MCF 10A (cell line): ENCODE results near the gene C15orf40. TPM values are rescaled to one million over a fixed set of nuclear protein-coding genes. Genes with fewer than 3 reads are reported as not detected.
A peak's percentile ranks its signal among the peaks of the same experiment; 100 is the strongest.

ENCODE experiments used
- BruUV-seq: library from RNA; stranded (reverse); fragments of 400-500 nt; replicated peaks from 2 replicates; lab custom pipeline; 2021; lab: Mats Ljungman, UMichigan
- CTCF ChIA-PET: fragments of 300-600 bp; sonication (Branson Sonifier 250); formaldehyde crosslinking; extraction: SDS; loops from one replicate; lab custom pipeline; 2021; ENCODE audit warnings: antibody characterized with exemption, inconsistent platforms; lab: Yijun Ruan, JAX
- POLR2A ChIA-PET: fragments of 300-600, 350-650 bp; sonication (Branson Sonifier 250); formaldehyde crosslinking; extraction: SDS; loops from one replicate; lab custom pipeline; 2020; ENCODE audit warnings: antibody characterized with exemption, inconsistent platforms; lab: Yijun Ruan, JAX
- DNase-seq: peaks from one replicate; pipeline ENCODE4 v3.0.0-alpha.2; 2018; ENCODE audit not compliant: unreplicated experiment
- H3K27ac Mint-ChIP-seq: one replicate; pipeline ENCODE4 v1.8.0; 2022; ENCODE audit warnings: mild to moderate bottlenecking, low read depth, mixed read lengths; ENCODE audit not compliant: unreplicated experiment
- H3K27me3 Mint-ChIP-seq: one replicate; pipeline ENCODE4 v1.8.0; 2022; ENCODE audit warnings: mixed read lengths; ENCODE audit not compliant: insufficient read depth, unreplicated experiment
- H3K36me3 Mint-ChIP-seq: one replicate; pipeline ENCODE4 v1.8.0; 2022; ENCODE audit warnings: mild to moderate bottlenecking, moderate library complexity, mixed read lengths; ENCODE audit not compliant: insufficient read depth, unreplicated experiment
- H3K4me1 Mint-ChIP-seq: one replicate; pipeline ENCODE4 v1.8.0; 2022; ENCODE audit warnings: mixed read lengths; ENCODE audit not compliant: insufficient read depth, unreplicated experiment
- H3K4me3 Mint-ChIP-seq: one replicate; pipeline ENCODE4 v1.8.0; 2022; ENCODE audit warnings: mild to moderate bottlenecking, moderate library complexity, mixed read lengths; ENCODE audit not compliant: unreplicated experiment
- H3K9me3 Mint-ChIP-seq: one replicate; pipeline ENCODE4 v1.8.0; 2022; ENCODE audit warnings: mixed read lengths; ENCODE audit not compliant: unreplicated experiment
- CTCF ChIP-seq: fragments of 200-600 bp; IDR thresholded peaks from one replicate; pipeline ENCODE4 v1.8.0; 2022; ENCODE audit warnings: antibody characterized with exemption, mild to moderate bottlenecking; ENCODE audit not compliant: unreplicated experiment
- intact Hi-C: fragments of 100-400 bp; cut with micrococcal nuclease; formaldehyde crosslinking; loops from 2 replicates; pipeline ENCODE4 v1.14.1; 2022
- total RNA-seq: library from RNA; stranded (reverse); gene quantifications from 2 replicates; pipeline ENCODE4 v1.2.3, GENCODE V29; 2022

Gene C15orf40
- total RNA-seq, 1 experiment from 2014 or later = 39.3 TPM

- H3K9me3 Mint-ChIP-seq = no peaks in the 10 kb centered on the region
These were observed 40.7 kb downstream of the C15orf40 start for GRCh38 chr15:82970696-82971095.

GRCh38 chr15:82970078-82970686, 41.3 kb downstream of the C15orf40 start:
- CTCF ChIA-PET = interaction anchor here (1.6 kb wide), 1 partner anchor 120 kb away, joined by 4 read pairs; no protein-coding TSS in a partner anchor
- no peaks in the 10 kb centered on the region for H3K36me3 Mint-ChIP-seq

More at GRCh38 chr15:82970696-82971095, 40.7 kb downstream of the C15orf40 start:
- Mint-ChIP-seq H3K27me3 (no peaks in the 10 kb centered on the region), H3K4me1 (no peaks in the 10 kb centered on the region), H3K27ac (no peak overlapping the region), H3K4me3 (no peak overlapping the region), H3K36me3 (no peaks in the 10 kb centered on the region)
- intact Hi-C loops = no loop called here
- POLR2A ChIA-PET = interaction anchor here (0.6 to 1.7 kb wide), 5 partner anchors 16 to 220 kb away, joined by 3 to 4 read pairs (median 3); partner anchors contain the start of gene WHAMM
- TF ChIP-seq CTCF = no peak
- BruUV-seq = no TSS peak
- CTCF ChIA-PET = interaction anchor here (0.9 kb wide), 1 partner anchor 121 kb away, joined by 3 read pairs; no protein-coding TSS in a partner anchor
- no peak for DNase-seq

GRCh38 chr15:82969353-82969752, 42.1 kb downstream of the C15orf40 start:
- H3K4me3 Mint-ChIP-seq = no peak overlapping the region
- H3K9me3 Mint-ChIP-seq = no peaks in the 10 kb centered on the region
- ChIA-PET POLR2A (interaction anchor here (1.3 to 3.0 kb wide), 2 partner anchors 17 to 27 kb away, joined by 3 to 11 read pairs; partner anchors contain the start of gene RAMAC), CTCF (interaction anchor here (0.6 to 1.6 kb wide), 3 partner anchors 27 to 119 kb away, joined by 3 to 5 read pairs (median 4); no protein-coding TSS in a partner anchor)
- no peak for DNase-seq
- BruUV-seq = no TSS peak
- no peak for TF ChIP-seq CTCF
- H3K27ac Mint-ChIP-seq = no peak overlapping the region
- intact Hi-C loops = no loop called here
- H3K36me3 Mint-ChIP-seq = no peaks in the 10 kb centered on the region
- H3K4me1 Mint-ChIP-seq = no peaks in the 10 kb centered on the region
- H3K27me3 Mint-ChIP-seq = no peaks in the 10 kb centered on the region

More at GRCh38 chr15:82970078-82970686, 41.3 kb downstream of the C15orf40 start:
- BruUV-seq = no TSS peak
- H3K4me1 Mint-ChIP-seq = no peaks in the 10 kb centered on the region
- no peak for TF ChIP-seq CTCF
- intact Hi-C loops = no loop called here
- no peak overlapping the region for H3K27ac Mint-ChIP-seq
- no peaks in the 10 kb centered on the region for H3K9me3 Mint-ChIP-seq
- no peaks in the 10 kb centered on the region for H3K27me3 Mint-ChIP-seq
- DNase-seq = no peak
- POLR2A ChIA-PET = interaction anchor here (0.6 to 3.0 kb wide), 6 partner anchors 16 to 220 kb away, joined by 3 to 11 read pairs (median 3); partner anchors contain the start of genes RAMAC and WHAMM
- no peak overlapping the region for H3K4me3 Mint-ChIP-seq

- no peak for TF ChIP-seq CTCF
- CTCF ChIA-PET = interaction anchor here (0.8 to 1.1 kb wide), 2 partner anchors 12 to 437 kb away, joined by 3 read pairs; no protein-coding TSS in a partner anchor
- no peaks in the 10 kb centered on the region for H3K4me1 Mint-ChIP-seq
- H3K27me3 Mint-ChIP-seq = no peaks in the 10 kb centered on the region
- DNase-seq = peak; percentile 11
- H3K9me3 Mint-ChIP-seq = no peaks in the 10 kb centered on the region
- POLR2A ChIA-PET = interaction anchor here (3.0 kb wide), 1 partner anchor 18 kb away, joined by 11 read pairs; the partner anchor contains the start of gene RAMAC
- intact Hi-C loops = no loop called here
- no peak overlapping the region for H3K4me3 Mint-ChIP-seq
- H3K27ac Mint-ChIP-seq = no peak overlapping the region
- no peaks in the 10 kb centered on the region for H3K36me3 Mint-ChIP-seq
- BruUV-seq = no TSS peak
These were observed 43.4 kb downstream of the C15orf40 start for GRCh38 chr15:82968066-82968465.
